IgD-negative memory B cell (primary cell): ENCODE results near the gene SPINT3. TPM values are rescaled to one million over a fixed set of nuclear protein-coding genes. Genes with fewer than 3 reads are reported as not detected.
"Not testable (repeated sequence)": the region's sequence is repeated elsewhere in the genome, so short reads cannot be mapped to it uniquely, and the experiment has no call there.

Source experiments
- H3K27ac Mint-ChIP-seq, 3 donors: one replicate each; pipeline ENCODE4 v1.8.0; 2020 to 2022; ENCODE audit warnings: mild to moderate bottlenecking in 3 of 3, mixed read lengths in 3 of 3, moderate library complexity in 1 of 3
- H3K27me3 Mint-ChIP-seq: one replicate; pipeline ENCODE4 v1.8.0; 2021; ENCODE audit warnings: mixed read lengths
- H3K36me3 Mint-ChIP-seq: one replicate; pipeline ENCODE4 v1.8.0; 2020; ENCODE audit warnings: mild to moderate bottlenecking, mixed read lengths
- H3K4me1 Mint-ChIP-seq, 3 donors: one replicate each; pipeline ENCODE4 v1.8.0; 2020 to 2022; ENCODE audit warnings: mixed read lengths in 3 of 3, mild to moderate bottlenecking in 1 of 3
- H3K4me3 Mint-ChIP-seq, 4 donors: one replicate each; pipeline ENCODE4 v1.8.0; 2020 to 2022; ENCODE audit warnings: mild to moderate bottlenecking in 4 of 4, mixed read lengths in 4 of 4, moderate library complexity in 3 of 4
- H3K9me3 Mint-ChIP-seq, 3 donors: one replicate each; pipeline ENCODE4 v1.8.0; 2020 to 2021; ENCODE audit warnings: mixed read lengths in 3 of 3, mild to moderate bottlenecking in 1 of 3
- polyA plus RNA-seq: library from polyadenylated mRNA; unstranded; fragments of 300-500 nt; fragmentation: Illumina TruSeq; gene quantifications from one replicate; pipeline ENCODE4 v1.2.3, GENCODE V29; 2021

The SPINT3 gene
- polyA plus RNA-seq, 1 donor from 2014 or later = not detected

DNA sequence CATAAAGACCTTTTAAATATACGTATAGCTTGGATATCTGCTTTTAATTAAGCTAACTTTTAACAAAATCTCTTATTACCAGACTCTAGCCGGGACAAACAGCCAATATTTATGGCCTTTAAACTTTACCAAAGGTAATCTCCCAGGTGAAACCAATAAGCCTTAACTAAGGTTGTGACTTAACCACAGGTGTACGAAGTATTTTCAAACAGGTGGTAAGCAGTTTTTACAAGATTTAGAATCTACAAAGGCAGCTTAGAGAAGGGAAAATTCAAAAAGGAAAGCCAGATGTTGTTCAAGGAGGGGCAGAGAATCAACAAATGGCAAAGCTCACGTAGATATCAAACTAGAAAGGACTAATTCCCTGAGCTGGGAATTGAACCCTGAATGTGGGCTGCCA lies 30.0 kb downstream of the SPINT3 start:
- peaks cover 34% of the 10 kb centered on the region for H3K27me3 Mint-ChIP-seq
- H3K9me3 Mint-ChIP-seq = no peaks in the 10 kb centered on the region
- H3K27ac Mint-ChIP-seq = no peak overlapping the region

DNA sequence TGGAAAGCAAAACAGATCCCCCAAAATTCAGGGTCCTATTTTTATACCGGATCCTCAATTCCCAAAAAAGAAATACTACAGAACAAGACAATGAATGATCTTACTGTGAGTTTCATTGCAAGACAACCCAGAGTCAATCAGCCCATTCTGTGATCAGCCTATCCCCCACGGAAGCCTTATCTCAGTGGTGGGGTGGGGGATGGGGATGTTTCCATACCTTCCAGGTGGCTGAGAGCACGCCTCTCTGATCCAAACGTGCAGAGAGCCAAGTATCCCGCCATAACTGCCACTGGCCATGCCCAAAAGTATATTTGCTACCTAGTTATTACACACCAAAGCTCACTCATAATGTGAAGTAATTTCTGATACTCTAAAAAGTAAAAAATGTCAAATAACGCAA lies 30.7 kb downstream of the SPINT3 start:
- no peaks in the 10 kb centered on the region for H3K9me3 Mint-ChIP-seq
- no peak overlapping the region for H3K4me3 Mint-ChIP-seq
- H3K27me3 Mint-ChIP-seq = peaks cover 38% of the 10 kb centered on the region
- no peaks in the 10 kb centered on the region for H3K36me3 Mint-ChIP-seq
- no peak overlapping the region for H3K27ac Mint-ChIP-seq
- H3K4me1 Mint-ChIP-seq = no peaks in the 10 kb centered on the region

More for the DNA sequence above, 30.0 kb downstream of the SPINT3 start:
- no peaks in the 10 kb centered on the region for H3K36me3 Mint-ChIP-seq
- no peak overlapping the region for H3K4me3 Mint-ChIP-seq
- H3K4me1 Mint-ChIP-seq = no peaks in the 10 kb centered on the region

GRCh38 chr20:45479822-45480221 lies 35.6 kb downstream of the SPINT3 start:
- Mint-ChIP-seq H3K4me3 (no peak overlapping the region), H3K27ac (no peak overlapping the region), H3K27me3 (peaks cover 32% of the 10 kb centered on the region)

GRCh38 chr20:45477530-45478148 lies 37.8 kb downstream of the SPINT3 start:
- H3K4me3 Mint-ChIP-seq, H3K36me3 Mint-ChIP-seq, H3K4me1 Mint-ChIP-seq, H3K27ac Mint-ChIP-seq, H3K9me3 Mint-ChIP-seq: not testable (repeated sequence)
- H3K27me3 Mint-ChIP-seq = peaks cover 39% of the 10 kb centered on the region

More at GRCh38 chr20:45479822-45480221, 35.6 kb downstream of the SPINT3 start:
- Mint-ChIP-seq H3K4me1 (no peaks in the 10 kb centered on the region), H3K36me3 (peaks cover 3% of the 10 kb centered on the region), H3K9me3 (no peaks in the 10 kb centered on the region)

DNA sequence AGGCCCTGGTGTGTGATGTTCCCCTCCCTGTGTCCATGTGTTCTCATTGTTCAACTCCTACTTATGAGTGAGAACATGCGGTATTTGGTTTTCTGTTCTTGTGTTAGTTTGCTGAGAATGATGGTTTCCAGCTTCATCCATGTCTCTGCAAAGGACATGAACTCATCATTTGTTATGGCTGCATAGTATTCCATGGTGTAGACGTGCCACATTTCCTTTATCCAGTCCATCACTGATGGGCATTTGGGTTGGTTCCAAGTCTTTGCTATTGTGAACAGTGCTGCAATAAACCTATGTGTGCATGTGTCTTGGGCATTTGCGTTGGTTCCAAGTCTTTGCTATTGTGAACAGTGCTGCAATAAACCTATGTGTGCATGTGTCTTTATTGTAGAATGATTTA lies 43.1 kb downstream of the SPINT3 start:
- peaks cover 37% of the 10 kb centered on the region for H3K27me3 Mint-ChIP-seq
- not testable (repeated sequence) for H3K36me3 Mint-ChIP-seq, H3K9me3 Mint-ChIP-seq, H3K4me1 Mint-ChIP-seq, H3K4me3 Mint-ChIP-seq, H3K27ac Mint-ChIP-seq

DNA sequence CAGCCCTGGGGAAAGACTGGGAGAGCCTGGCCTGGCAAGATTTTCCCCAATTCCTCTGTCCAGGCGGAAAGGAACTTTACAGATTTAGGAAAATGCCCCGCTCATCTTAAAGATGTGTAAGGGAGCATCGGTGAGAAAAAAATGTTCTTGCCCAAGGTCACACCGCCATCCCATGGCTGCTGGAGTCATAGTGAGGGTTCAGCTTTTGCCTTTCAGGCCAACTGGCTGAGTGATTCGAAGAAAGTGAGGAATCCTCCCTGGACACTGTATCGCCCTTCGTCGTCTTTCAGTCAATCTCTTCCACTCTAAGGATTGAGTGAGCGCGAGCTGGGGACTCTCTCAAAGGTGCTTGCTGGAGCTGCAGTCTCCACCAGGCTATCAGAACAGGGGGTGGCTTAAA lies 44.5 kb downstream of the SPINT3 start:
- peaks cover 3% of the 10 kb centered on the region for H3K36me3 Mint-ChIP-seq
- peaks cover 4 to 6% (median 5%) of the 10 kb centered on the region in 3 donors for H3K4me1 Mint-ChIP-seq
- H3K27ac Mint-ChIP-seq = no peak overlapping the region
- peaks cover 0 to 2% (median 0%) of the 10 kb centered on the region in 3 donors for H3K9me3 Mint-ChIP-seq
- peaks cover 42% of the 10 kb centered on the region for H3K27me3 Mint-ChIP-seq
- H3K4me3 Mint-ChIP-seq = peak overlapping the region; percentile 49 to 78 (median 57)

DNA sequence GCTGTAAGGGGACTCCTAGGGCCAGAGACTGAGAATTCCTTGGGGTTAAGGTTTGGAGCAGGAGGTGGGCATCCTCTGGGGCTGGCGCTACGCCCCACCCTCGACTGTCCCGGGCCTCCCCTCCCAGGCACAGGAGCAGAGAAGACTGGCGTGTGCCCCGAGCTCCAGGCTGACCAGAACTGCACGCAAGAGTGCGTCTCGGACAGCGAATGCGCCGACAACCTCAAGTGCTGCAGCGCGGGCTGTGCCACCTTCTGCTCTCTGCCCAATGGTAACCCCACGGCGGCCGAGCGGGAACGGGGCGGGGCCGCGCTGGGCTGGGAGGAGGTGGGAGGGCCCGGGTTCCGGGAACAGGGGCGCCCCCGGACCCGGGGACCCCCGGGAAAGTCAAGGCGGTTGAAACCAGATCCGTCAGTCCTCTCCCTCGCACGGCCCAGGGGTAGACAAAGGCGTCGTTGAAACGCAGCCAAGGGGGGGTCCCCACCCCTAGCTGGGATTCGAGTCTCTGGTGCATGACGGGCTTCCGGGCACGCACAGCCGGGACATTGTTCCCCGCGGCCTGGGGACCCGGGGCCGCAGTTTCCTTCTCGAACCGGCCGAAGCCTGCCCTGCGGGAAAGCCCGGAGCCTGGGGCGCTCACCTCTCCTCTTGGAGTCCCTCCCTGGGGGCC lies 45.0 kb downstream of the SPINT3 start:
- peaks cover 3% of the 10 kb centered on the region for H3K36me3 Mint-ChIP-seq
- peaks cover 0 to 2% (median 0%) of the 10 kb centered on the region in 3 donors for H3K9me3 Mint-ChIP-seq
- peaks cover 4 to 6% (median 5%) of the 10 kb centered on the region in 3 donors for H3K4me1 Mint-ChIP-seq
- peaks cover 42% of the 10 kb centered on the region for H3K27me3 Mint-ChIP-seq
- no peak overlapping the region for H3K27ac Mint-ChIP-seq
- H3K4me3 Mint-ChIP-seq = peak overlapping the region; percentile 49 to 78 (median 64)

GRCh38 chr20:45469336-45470261 lies 45.8 kb downstream of the SPINT3 start, which contains the start of gene WFDC2:
Gene WFDC2, plus strand, starts transcription at chr20:45469753. Its CDS starts 29 bp downstream, at chr20:45469782.
- Mint-ChIP-seq H3K27me3 (peaks cover 42% of the 10 kb centered on the region), H3K36me3 (peaks cover 3% of the 10 kb centered on the region), H3K4me3 (peak within 1 kb of the TSS in 3 of 4 donors; percentile 63 to 76 (median 64)), H3K4me1 (peaks cover 4 to 6% (median 5%) of the 10 kb centered on the region in 3 donors), H3K9me3 (peaks cover 0 to 2% (median 0%) of the 10 kb centered on the region in 3 donors), H3K27ac (no peak within 1 kb of the TSS)

DNA sequence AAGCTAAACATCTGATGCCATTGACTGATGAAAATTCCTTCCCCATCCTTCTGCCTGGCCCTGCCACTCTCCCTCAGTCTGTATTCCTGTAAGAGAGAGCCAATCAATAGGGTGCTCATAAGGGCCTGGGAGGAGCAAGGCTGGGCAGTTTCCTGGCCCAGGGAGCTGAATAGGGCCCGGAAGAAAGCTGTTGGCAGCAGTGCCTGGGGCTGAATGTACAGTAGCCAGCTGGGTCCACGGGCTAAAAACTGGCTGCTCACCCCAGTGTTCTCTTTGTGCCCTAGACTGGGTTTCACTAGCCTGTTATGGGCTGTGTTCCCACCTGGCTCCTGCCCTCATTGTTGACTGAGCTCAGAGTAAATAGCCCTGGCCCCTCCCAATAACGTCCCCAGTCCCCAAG lies 47.6 kb downstream of the SPINT3 start:
- H3K4me3 Mint-ChIP-seq = no peak overlapping the region
- H3K4me1 Mint-ChIP-seq = peaks cover 4 to 6% (median 5%) of the 10 kb centered on the region in 3 donors
- H3K27ac Mint-ChIP-seq = no peak overlapping the region
- H3K27me3 Mint-ChIP-seq = peaks cover 29% of the 10 kb centered on the region
- H3K9me3 Mint-ChIP-seq = no peaks in the 10 kb centered on the region
- H3K36me3 Mint-ChIP-seq = peaks cover 3% of the 10 kb centered on the region

DNA sequence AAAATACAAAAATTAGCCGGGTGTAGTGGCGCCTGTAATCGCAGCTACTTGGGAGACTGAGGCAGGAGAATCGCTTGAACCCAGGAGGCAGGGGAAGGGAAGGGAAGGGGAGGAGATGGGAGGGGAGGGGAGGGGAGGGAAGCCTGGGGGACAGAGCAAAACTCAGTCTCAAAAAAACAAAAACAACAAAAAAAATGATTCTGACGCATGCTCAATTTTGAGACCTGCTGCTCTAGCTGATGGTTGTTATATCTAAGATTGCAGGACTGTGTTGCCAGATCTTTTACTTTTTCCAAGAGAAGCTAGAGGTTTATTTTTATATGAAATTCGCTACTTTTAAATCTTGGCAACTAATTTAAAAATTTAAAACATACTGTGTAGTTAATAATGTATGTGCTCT lies 48.2 kb downstream of the SPINT3 start:
- Mint-ChIP-seq H3K36me3 (peaks cover 3% of the 10 kb centered on the region), H3K27me3 (peaks cover 25% of the 10 kb centered on the region), H3K4me1 (peaks cover 4 to 6% (median 5%) of the 10 kb centered on the region in 3 donors), H3K27ac (no peak overlapping the region), H3K9me3 (no peaks in the 10 kb centered on the region), H3K4me3 (no peak overlapping the region)

- Mint-ChIP-seq H3K27me3 (peaks cover 14% of the 10 kb centered on the region), H3K9me3 (no peaks in the 10 kb centered on the region), H3K36me3 (no peaks in the 10 kb centered on the region), H3K4me1 (peaks cover 0 to 1% (median 0%) of the 10 kb centered on the region in 3 donors), H3K27ac (no peak overlapping the region), H3K4me3 (no peak overlapping the region)
Observed at GRCh38 chr20:45465491-45466266, 49.7 kb downstream of the SPINT3 start.

GRCh38 chr20:45463709-45464108 lies 51.7 kb downstream of the SPINT3 start:
- H3K27me3 Mint-ChIP-seq = peaks cover 10% of the 10 kb centered on the region
- no peak overlapping the region for H3K4me3 Mint-ChIP-seq
- no peaks in the 10 kb centered on the region for H3K4me1 Mint-ChIP-seq
- H3K9me3 Mint-ChIP-seq = no peaks in the 10 kb centered on the region
- H3K27ac Mint-ChIP-seq = no peak overlapping the region
- no peaks in the 10 kb centered on the region for H3K36me3 Mint-ChIP-seq

GRCh38 chr20:45462711-45463509 lies 52.5 kb downstream of the SPINT3 start:
- no peaks in the 10 kb centered on the region for H3K36me3 Mint-ChIP-seq

More at GRCh38 chr20:45462711-45463509, 52.5 kb downstream of the SPINT3 start:
- H3K4me3 Mint-ChIP-seq = no peak overlapping the region
- H3K27me3 Mint-ChIP-seq = peaks cover 6% of the 10 kb centered on the region
- no peaks in the 10 kb centered on the region for H3K4me1 Mint-ChIP-seq
- H3K27ac Mint-ChIP-seq = no peak overlapping the region
- H3K9me3 Mint-ChIP-seq = no peaks in the 10 kb centered on the region
